ENCODE data around the gene HYI. TPM values are rescaled to one million over a fixed set of nuclear protein-coding genes. Genes with fewer than 3 reads are reported as not detected.

Gene HYI
- total and polyA plus RNA-seq, 2 donors (not counting 1 experiment from before 2014, with no cell fraction given): 26.3 to 36.5 TPM

GRCh38 chr1:43431676-43432075 is 22.1 kb downstream of the HYI start:
- H3K4me2 ChIP-seq (ENCODE audit: extremely low read depth, insufficient read depth, low read length): no peak overlapping the region
- no peaks in the 10 kb centered on the region for H4K20me1 ChIP-seq (ENCODE audit: control insufficient read depth, extremely low read depth, insufficient read depth, low read length)
- TF ChIP-seq EZH2 (IDR thresholded peaks at IDR 0.05; ENCODE audit: low read length, missing control alignments): no peak
- TF ChIP-seq, protein P1, sequence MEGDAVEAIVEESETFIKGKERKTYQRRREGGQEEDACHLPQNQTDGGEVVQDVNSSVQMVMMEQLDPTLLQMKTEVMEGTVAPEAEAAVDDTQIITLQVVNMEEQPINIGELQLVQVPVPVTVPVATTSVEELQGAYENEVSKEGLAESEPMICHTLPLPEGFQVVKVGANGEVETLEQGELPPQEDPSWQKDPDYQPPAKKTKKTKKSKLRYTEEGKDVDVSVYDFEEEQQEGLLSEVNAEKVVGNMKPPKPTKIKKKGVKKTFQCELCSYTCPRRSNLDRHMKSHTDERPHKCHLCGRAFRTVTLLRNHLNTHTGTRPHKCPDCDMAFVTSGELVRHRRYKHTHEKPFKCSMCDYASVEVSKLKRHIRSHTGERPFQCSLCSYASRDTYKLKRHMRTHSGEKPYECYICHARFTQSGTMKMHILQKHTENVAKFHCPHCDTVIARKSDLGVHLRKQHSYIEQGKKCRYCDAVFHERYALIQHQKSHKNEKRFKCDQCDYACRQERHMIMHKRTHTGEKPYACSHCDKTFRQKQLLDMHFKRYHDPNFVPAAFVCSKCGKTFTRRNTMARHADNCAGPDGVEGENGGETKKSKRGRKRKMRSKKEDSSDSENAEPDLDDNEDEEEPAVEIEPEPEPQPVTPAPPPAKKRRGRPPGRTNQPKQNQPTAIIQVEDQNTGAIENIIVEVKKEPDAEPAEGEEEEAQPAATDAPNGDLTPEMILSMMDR (conservative IDR thresholded peaks at IDR 0.05 in 1 of 2, IDR thresholded peaks at IDR 0.05 in 1 of 2; ENCODE audit: low read depth in 1 of 2, low read length in 2 of 2): no peak
- H2AFZ ChIP-seq (ENCODE audit: low read length): no peak overlapping the region
- DNase-seq (ENCODE audit: low read depth in 2 of 2): no peak
- H3K4me3 ChIP-seq (replicated peaks in 1 of 4; ENCODE audit: control extremely low read depth in 1 of 4, insufficient read depth in 1 of 4, low read depth in 3 of 4, low read length in 4 of 4): no peak overlapping the region
- H3K9me3 ChIP-seq (ENCODE audit: control insufficient read depth, insufficient read depth, low read depth, low read length): no peaks in the 10 kb centered on the region
- H3K36me3 ChIP-seq (ENCODE audit: control insufficient read depth, insufficient read depth, low read length): peaks cover 47% of the 10 kb centered on the region
- no peak overlapping the region for H3K27ac ChIP-seq (ENCODE audit: insufficient read depth, low read length)
- no peaks in the 10 kb centered on the region for H3K79me2 ChIP-seq (ENCODE audit: control insufficient read depth, insufficient read depth, low read length)
- no peak overlapping the region for H3K9ac ChIP-seq (ENCODE audit: insufficient read depth, low read length)
- no peaks in the 10 kb centered on the region for H3K27me3 ChIP-seq (ENCODE audit: control insufficient read depth, insufficient read depth, low read length)
- H3K4me1 ChIP-seq (ENCODE audit: control insufficient read depth, extremely low read depth, insufficient read depth, low read length): peaks cover 6% of the 10 kb centered on the region

DNA sequence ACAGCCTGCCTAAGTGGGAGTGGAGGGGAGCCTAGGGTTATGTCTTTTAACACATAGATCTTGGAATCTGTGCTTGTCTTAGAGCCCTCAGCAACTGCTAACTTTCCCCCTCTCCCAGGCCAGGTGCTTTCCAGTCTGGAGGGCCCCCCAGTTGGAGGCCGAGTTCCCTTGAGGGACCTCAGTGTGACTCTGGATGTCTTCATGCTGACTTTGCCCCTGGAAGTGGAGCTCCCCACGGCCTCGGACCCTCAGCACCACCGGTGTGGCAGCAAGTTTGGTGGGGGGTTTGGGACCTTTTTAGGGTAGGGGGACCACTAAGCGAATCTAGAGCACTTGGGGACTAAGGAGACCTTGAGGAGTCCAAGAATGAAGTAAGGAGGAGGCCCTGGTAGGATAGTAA is 22.9 kb downstream of the HYI start:
- H3K9ac ChIP-seq (ENCODE audit: insufficient read depth, low read length): no peak overlapping the region
- no peaks in the 10 kb centered on the region for H3K27me3 ChIP-seq (ENCODE audit: control insufficient read depth, insufficient read depth, low read length)
- H4K20me1 ChIP-seq (ENCODE audit: control insufficient read depth, extremely low read depth, insufficient read depth, low read length): no peaks in the 10 kb centered on the region
- H3K4me1 ChIP-seq (ENCODE audit: control insufficient read depth, extremely low read depth, insufficient read depth, low read length): peaks cover 3% of the 10 kb centered on the region
- no peak overlapping the region for H2AFZ ChIP-seq (ENCODE audit: low read length)
- no peaks in the 10 kb centered on the region for H3K79me2 ChIP-seq (ENCODE audit: control insufficient read depth, insufficient read depth, low read length)
- no peak overlapping the region for H3K4me2 ChIP-seq (ENCODE audit: extremely low read depth, insufficient read depth, low read length)
- H3K4me3 ChIP-seq (replicated peaks in 1 of 4; ENCODE audit: control extremely low read depth in 1 of 4, insufficient read depth in 1 of 4, low read depth in 3 of 4, low read length in 4 of 4): no peak overlapping the region
- no peak for DNase-seq (ENCODE audit: low read depth in 2 of 2)
- no peak overlapping the region for H3K27ac ChIP-seq (ENCODE audit: insufficient read depth, low read length)
- peaks cover 55% of the 10 kb centered on the region for H3K36me3 ChIP-seq (ENCODE audit: control insufficient read depth, insufficient read depth, low read length)
- TF ChIP-seq, protein P1 (conservative IDR thresholded peaks at IDR 0.05 in 1 of 2, IDR thresholded peaks at IDR 0.05 in 1 of 2; ENCODE audit: low read depth in 1 of 2, low read length in 2 of 2): no peak
- no peak for TF ChIP-seq EZH2 (IDR thresholded peaks at IDR 0.05; ENCODE audit: low read length, missing control alignments)
- no peaks in the 10 kb centered on the region for H3K9me3 ChIP-seq (ENCODE audit: control insufficient read depth, insufficient read depth, low read depth, low read length)

DNA sequence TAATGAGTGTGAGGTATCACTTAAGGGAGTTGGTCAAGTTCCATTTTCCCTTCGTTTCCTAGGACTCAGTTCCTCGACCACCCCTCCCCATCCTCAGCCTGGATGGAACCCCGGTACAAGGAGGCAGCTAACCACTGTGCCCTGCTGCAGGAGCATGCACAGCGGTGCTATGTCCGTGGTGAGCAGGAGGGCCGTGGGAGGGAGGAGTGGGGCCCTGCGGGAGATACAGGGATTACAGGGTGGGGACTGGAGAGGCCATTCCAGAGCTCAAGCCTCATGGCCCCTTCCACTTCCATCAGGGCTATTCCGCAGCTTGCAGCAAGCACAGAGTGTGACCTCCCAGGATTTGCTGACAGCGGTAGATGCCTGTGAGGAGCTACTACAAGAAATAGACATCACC is 25.8 kb downstream of the HYI start:
- no peak overlapping the region for H3K4me2 ChIP-seq (ENCODE audit: extremely low read depth, insufficient read depth, low read length)
- no peak overlapping the region for H3K4me3 ChIP-seq (replicated peaks in 1 of 4; ENCODE audit: control extremely low read depth in 1 of 4, insufficient read depth in 1 of 4, low read depth in 3 of 4, low read length in 4 of 4)
- no peaks in the 10 kb centered on the region for H4K20me1 ChIP-seq (ENCODE audit: control insufficient read depth, extremely low read depth, insufficient read depth, low read length)
- no peaks in the 10 kb centered on the region for H3K79me2 ChIP-seq (ENCODE audit: control insufficient read depth, insufficient read depth, low read length)
- peaks cover 60% of the 10 kb centered on the region for H3K36me3 ChIP-seq (ENCODE audit: control insufficient read depth, insufficient read depth, low read length)
- no peak for DNase-seq (ENCODE audit: low read depth in 2 of 2)
- TF ChIP-seq EZH2 (IDR thresholded peaks at IDR 0.05; ENCODE audit: low read length, missing control alignments): no peak
- TF ChIP-seq, protein P1 (conservative IDR thresholded peaks at IDR 0.05 in 1 of 2, IDR thresholded peaks at IDR 0.05 in 1 of 2; ENCODE audit: low read depth in 1 of 2, low read length in 2 of 2): no peak
- no peaks in the 10 kb centered on the region for H3K4me1 ChIP-seq (ENCODE audit: control insufficient read depth, extremely low read depth, insufficient read depth, low read length)
- no peak overlapping the region for H3K9ac ChIP-seq (ENCODE audit: insufficient read depth, low read length)
- no peak overlapping the region for H2AFZ ChIP-seq (ENCODE audit: low read length)
- no peak overlapping the region for H3K27ac ChIP-seq (ENCODE audit: insufficient read depth, low read length)
- no peaks in the 10 kb centered on the region for H3K9me3 ChIP-seq (ENCODE audit: control insufficient read depth, insufficient read depth, low read depth, low read length)
- H3K27me3 ChIP-seq (ENCODE audit: control insufficient read depth, insufficient read depth, low read length): no peaks in the 10 kb centered on the region
